Mucosa of descending colon (tissue), 3 donors: ENCODE results near the gene TRIO. TPM values are rescaled to one million over a fixed set of nuclear protein-coding genes. Genes with fewer than 3 reads are reported as not detected.

Source experiments
- ATAC-seq: fragments of 200-7000 bp; cut with Tn5 transposase; one replicate; pipeline ENCODE4 v1.9.1; 2020; ENCODE audit warnings: mild to moderate bottlenecking, moderate library complexity
- DNase-seq, 3 donors: peaks; one replicate each; pipeline ENCODE4 v3.0.0-alpha.2; 2020
- H3K36me3 ChIP-seq: fragments of 200-600 bp; one replicate; pipeline ENCODE4 v1.8.0; 2021; ENCODE audit warnings: low read depth, mild to moderate bottlenecking
- H3K4me1 ChIP-seq: fragments of 200-600 bp; one replicate; pipeline ENCODE4 v1.8.0; 2021; ENCODE audit warnings: low read depth, mild to moderate bottlenecking
- H3K4me3 ChIP-seq: fragments of 200-600 bp; one replicate; pipeline ENCODE4 v1.8.0; 2021; ENCODE audit warnings: mild to moderate bottlenecking
- H3K9me3 ChIP-seq: fragments of 200-600 bp; one replicate; pipeline ENCODE4 v1.8.0; 2021; ENCODE audit warnings: mild to moderate bottlenecking
- CTCF ChIP-seq: fragments of 200-600 bp; IDR thresholded peaks from one replicate; pipeline ENCODE4 v1.8.0; 2022; ENCODE audit warnings: antibody characterized with exemption, mild to moderate bottlenecking
- intact Hi-C, 2 donors: fragments of 100-400 bp; cut with DNase I in 1 of 2; cut with micrococcal nuclease in 1 of 2; formaldehyde crosslinking; loops; one replicate each; pipeline versions ENCODE4 v1.11.0 to v1.11.1; 2022; cut with DNase I, micrococcal nuclease
- total RNA-seq, 3 donors: library from RNA; stranded (reverse); fragmentation: NEBNext Ultra II Directional in 2 of 3; extraction: Animal tissue kit (Norgen Biotek cat#: 25700) in 2 of 3; gene quantifications; one replicate each; pipeline versions ENCODE4 v1.2.1 to v1.2.4, GENCODE V29; 2021 to 2023
- donor health status: DM: no; HTN: no; CAD: no; lungs with moderate emphysema.
- donor health status: DM: no; HTN: no; CAD: no.
- donor health status: DM: no; HTN: yes; CAD: no.

The TRIO gene
- total RNA-seq, 3 donors from 2014 or later: 164 to 231 (median 168) TPM

- no peaks in the 10 kb centered on the region for H3K9me3 ChIP-seq
- intact Hi-C loops: no loop called here
- peaks cover 37% of the 10 kb centered on the region for H3K4me1 ChIP-seq
- DNase-seq (no peak), ATAC-seq (no peak)
- no peak for TF ChIP-seq CTCF
- H3K4me3 ChIP-seq: no peak overlapping the region
- H3K36me3 ChIP-seq: no peaks in the 10 kb centered on the region
Measured at GRCh38 chr5:14181299-14181968, 38.3 kb downstream of the TRIO start.

- no peak for DNase-seq
- no peak for ATAC-seq
- no peaks in the 10 kb centered on the region for H3K36me3 ChIP-seq
- TF ChIP-seq CTCF: no peak
- intact Hi-C loops: no loop called here
- H3K4me1 ChIP-seq: peaks cover 35% of the 10 kb centered on the region
- H3K4me3 ChIP-seq: no peak overlapping the region
- H3K9me3 ChIP-seq: no peaks in the 10 kb centered on the region
Measured at GRCh38 chr5:14182761-14183160, 39.6 kb downstream of the TRIO start.

- Histone ChIP-seq H3K9me3 (no peaks in the 10 kb centered on the region), H3K4me1 (peaks cover 41% of the 10 kb centered on the region), H3K36me3 (no peaks in the 10 kb centered on the region), H3K4me3 (no peak overlapping the region)
- DNase-seq (no peak), ATAC-seq (no peak)
- intact Hi-C loops: no loop called here
- TF ChIP-seq CTCF: no peak
Measured at GRCh38 chr5:14183187-14183939, 40.2 kb downstream of the TRIO start.

GRCh38 chr5:14184082-14184481 lies 40.9 kb downstream of the TRIO start:
- ATAC-seq (no peak), DNase-seq (no peak)
- Histone ChIP-seq H3K4me3 (no peak overlapping the region), H3K9me3 (no peaks in the 10 kb centered on the region), H3K4me1 (peaks cover 34% of the 10 kb centered on the region), H3K36me3 (no peaks in the 10 kb centered on the region)
- TF ChIP-seq CTCF: no peak
- intact Hi-C loops: no loop called here

GRCh38 chr5:14184725-14185124 lies 41.6 kb downstream of the TRIO start:
- H3K4me3 ChIP-seq: no peak overlapping the region
- no peaks in the 10 kb centered on the region for H3K36me3 ChIP-seq
- peaks cover 28% of the 10 kb centered on the region for H3K4me1 ChIP-seq
- intact Hi-C loops: no loop called here
- no peak for TF ChIP-seq CTCF
- DNase-seq: no peak
- ATAC-seq: peak; percentile 11
- no peaks in the 10 kb centered on the region for H3K9me3 ChIP-seq
